ENCODE results near the gene PIP5K1B.
A peak's percentile ranks its signal among the peaks of the same experiment; 100 is the strongest.

PIP5K1B gene

DNA sequence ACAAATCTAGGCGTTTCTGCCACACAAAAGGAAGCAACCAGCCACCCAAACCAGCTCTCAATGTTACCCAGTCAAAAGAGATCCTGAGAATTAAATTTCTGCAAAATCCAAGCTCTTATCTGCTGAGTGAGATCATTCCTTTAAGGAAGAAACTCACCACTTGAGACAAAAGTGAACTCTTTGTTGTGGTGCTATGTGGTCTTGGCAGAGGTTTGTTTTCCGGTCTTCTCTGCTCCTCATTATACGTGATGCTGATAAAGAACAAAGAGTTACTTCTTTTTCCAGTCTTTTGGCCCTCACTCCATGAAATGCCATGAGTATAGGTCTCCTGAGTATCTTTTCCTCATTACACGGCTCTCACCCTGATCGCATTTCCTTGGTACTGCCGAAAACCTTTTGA is 226.8 kb downstream of the PIP5K1B start:
- DNase-seq: no peak

DNA sequence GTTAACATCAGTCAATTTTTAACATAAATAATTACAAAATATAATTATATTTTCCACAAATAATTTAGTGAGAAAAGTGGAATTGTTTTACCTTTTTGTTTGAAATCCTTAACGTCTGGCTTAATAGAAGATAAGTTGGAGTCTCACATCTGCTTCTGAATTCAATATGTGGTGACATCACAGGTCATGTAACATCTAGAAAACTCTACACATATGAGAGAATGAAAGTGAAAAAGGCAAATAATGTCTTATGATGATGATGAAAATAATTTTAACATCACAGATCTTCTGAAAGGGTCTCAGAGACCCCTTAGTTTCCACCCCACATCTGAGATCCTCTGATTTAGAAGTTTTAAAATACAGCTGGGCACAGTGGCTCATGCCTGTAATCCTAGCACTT is 227.4 kb downstream of the PIP5K1B start:
- DNase-seq: no peak

DNA sequence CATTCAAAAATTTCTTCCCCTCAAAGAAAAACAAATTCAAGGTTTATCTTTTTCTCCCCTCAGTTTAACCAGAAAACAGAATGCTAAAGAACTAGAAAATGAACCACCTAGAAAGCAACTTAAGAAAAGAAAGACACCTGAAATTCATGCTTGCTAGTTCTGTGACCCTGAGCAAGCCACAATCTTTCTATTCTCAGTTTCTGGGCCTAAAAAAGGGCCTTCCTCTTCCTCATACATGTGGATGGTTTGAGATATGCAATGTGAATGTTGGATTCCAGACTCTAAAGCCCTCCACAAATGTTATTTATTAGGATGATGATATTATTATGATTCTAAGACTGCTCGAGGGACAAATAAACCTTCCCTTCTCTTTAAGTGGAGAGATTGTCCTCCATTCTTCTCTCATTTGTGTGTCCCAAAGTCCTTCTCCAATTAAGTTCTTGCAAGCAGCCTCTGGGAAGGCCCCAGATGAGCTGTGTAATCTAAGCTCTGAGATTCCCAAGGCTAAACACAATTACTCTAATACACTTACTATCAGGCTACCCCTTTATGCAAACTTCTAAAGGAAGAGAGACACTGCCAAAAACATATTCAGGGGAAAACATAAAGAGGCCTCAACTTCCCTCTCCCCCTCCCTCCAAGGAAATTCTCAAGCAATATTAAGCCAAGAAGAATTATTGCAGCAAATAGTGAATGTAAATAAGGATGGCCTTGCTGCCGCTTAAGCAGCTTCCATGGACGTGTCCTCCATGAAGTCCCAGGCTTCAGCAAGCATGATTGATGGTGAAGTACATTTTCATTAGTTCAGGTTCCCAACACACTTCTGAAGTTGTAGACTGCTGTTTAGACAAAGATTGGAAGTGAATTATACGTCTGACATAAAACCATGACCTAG is 228.6 kb downstream of the PIP5K1B start:
- no peak for DNase-seq

DNA sequence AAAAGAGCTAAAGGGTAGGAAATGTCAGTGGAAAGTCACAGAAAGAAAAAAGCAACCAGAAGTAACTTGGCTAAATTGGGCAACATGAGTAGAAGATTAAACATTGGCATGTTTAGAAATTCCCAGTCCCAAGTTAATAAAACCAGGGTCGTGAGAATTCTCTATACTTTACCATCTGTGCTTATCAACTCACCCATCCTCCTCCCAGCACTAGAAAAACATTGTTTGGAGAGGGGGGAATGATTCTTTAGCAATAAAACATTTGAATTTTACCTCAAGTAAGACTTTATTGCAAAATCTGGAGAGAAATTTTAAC is 229.2 kb downstream of the PIP5K1B start:
- DNase-seq: no peak

DNA sequence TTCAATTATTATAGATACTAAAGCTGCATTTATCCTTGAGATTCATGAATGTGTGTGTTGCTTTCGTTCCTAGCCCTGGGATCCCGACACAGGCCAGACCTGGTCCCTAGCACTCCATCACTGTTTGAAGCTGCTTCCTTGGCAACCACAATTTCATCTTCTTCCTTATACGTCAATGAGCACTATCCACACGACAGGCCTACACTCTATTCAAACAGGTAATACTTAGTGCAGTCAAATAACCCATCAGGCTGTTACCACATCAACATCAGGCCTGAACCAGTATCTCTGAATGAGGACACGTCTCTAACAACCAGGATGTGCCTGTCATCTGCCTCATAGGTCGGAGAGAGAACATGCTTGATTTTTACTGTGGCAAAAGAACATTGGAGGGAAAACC is 235.5 kb downstream of the PIP5K1B start:
- no peak for DNase-seq

DNA sequence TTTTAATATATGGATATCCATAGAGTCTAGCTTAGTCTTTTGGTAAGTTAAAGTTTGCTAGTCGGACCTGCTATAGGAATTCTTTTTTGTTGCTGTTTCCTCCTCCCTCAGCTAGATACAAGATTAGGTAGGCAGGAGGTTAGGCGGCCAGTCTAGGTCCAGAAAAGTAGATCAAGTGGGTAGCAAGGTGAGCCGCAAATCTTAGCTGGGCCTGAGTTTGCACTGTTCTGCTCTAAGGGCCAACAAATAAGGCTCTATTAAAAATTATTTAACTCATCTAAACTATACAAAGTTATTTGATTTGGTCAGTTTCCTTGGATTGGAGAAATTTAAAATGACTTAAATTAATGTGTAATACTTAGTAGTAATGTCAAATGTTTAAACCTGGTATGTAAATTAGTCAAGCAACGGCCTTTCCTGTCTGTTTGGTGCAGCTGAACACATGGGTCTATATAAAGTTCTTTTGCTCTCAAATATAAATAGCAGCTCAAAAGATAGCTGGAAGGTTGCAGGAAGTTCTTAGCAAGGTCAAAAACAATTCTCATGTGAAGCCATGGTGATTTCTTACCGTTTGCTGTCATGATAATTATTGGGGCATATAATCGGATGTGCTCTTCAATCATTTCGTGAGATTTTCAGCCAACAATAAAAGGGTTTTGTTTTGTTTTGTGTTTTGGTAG is 236.9 kb downstream of the PIP5K1B start:
- DNase-seq: no peak

DNA sequence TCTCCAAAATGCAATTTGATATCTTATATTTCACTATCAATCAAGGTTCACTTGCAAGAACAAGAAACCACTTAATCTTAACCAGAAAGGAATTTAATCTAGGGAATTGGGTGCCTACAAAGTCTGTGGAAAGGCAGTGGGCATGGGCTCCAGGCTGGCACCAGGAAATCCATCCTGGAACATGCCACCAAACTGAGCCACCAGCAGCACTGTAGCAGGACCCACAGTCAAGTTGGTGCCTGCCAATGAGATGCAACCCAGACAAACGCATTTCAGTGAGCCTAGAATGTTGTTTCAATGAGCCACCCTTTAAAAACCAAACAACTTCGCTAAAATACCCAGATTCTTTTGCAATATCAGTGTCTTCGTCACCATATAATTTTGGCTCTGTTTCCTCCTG is 237.8 kb downstream of the PIP5K1B start:
- no peak for DNase-seq

DNA sequence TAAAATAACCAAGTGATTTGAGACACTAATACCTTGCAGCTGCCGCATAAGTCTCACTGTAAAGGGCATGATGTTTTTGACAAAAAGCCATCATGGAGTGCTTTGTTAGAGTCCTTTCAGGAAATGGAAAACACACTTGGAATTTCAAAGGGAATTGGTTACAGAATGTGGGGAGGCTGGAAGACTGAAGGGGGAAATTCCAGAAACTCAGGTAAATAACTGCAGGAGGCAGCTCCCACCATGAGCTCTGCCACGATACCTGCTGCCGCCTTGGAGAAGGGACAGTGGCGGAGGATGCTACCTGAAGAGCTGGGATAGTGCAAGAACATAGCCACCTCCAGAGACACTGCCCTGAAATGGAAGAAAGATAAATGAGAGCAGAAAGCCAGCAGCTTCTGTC is 242.0 kb downstream of the PIP5K1B start:
- DNase-seq: no peak

DNA sequence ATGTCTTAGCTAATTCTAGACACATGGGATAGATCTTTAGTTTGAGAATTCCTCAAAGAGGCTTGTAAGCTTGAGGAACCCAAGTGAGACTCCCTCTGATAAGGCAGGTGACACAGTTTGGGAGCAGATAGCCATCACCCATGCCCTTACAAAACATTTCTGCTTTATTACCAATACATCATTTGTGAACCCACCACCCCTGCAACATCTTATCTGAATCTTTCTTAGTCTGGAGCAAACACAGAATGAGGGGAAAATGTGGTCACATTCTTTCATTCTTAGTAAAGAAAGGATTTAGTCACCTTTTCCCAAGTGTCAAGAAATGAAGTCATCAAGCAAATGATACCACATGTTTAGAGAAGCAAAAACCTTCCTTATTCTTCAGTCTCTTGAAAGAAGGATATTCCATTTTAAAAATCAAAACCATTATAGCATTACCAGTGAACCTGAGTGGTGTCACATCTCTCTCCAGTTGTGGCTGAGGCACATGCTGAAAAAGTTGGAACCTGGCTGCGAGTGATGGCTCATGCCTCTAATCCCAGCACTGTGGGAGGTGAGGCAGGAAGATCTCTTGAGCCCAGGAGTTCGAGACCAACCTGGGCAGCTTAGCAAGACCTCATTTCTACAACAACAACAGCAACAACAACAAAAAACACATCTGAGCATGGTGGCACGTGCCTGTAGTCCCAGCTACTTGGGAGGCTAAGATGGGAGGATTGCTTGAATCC is 243.0 kb downstream of the PIP5K1B start:
- DNase-seq: no peak

DNA sequence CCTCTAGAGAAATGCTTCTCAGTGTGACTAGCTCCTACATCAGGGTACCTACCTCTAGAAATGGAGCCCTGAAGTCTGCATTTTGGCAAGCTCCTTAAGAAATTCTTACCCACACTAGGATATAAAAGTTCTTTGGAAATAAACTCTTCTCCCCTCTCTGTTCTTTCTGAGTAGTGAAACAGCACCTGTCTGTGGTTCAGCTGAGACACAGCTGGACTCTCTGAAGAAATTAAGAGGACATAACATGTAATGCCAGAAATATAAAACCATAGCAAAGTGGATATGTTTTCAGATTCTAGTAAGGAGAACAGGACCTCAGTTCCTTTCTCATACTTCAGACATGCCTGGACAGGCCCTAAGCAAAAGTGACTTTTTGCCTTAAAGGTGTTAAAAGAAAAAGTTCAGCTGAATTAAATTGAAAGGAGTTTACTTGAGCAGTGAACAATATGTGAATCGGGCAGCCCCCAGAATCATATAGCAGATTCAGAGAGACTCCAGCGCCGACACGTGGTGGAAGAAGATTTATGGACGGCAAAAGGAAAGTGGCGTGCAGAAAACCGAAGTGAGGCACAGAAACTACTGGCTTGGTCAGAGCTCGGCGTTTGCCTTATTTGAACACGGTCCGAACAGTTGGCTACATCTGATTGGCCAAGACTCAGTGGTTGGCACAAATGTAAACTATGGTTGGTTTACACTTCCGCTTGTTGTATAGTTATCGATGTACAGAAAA is 244.4 kb downstream of the PIP5K1B start:
- DNase-seq: peak; percentile 16

DNA sequence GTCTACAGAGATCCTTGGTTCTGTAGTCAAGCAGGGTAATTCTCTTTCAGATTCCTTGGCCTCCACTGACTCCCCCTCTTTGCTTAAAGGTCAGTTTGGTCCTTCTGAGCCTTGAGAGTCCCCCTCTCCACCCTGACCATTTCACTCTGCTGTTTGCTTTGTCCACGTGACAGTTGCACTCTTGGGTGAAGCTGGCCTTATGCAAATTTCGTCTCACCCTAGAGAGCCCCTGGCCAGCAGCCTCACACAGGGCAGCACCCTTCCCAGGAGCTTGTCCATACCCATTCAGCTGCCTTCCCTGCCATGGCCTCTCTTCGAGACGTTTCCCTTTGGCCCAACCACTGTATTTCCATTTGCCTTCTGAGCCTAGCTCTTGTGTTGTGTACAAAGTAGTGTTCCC is 245.1 kb downstream of the PIP5K1B start:
- no peak for DNase-seq

DNA sequence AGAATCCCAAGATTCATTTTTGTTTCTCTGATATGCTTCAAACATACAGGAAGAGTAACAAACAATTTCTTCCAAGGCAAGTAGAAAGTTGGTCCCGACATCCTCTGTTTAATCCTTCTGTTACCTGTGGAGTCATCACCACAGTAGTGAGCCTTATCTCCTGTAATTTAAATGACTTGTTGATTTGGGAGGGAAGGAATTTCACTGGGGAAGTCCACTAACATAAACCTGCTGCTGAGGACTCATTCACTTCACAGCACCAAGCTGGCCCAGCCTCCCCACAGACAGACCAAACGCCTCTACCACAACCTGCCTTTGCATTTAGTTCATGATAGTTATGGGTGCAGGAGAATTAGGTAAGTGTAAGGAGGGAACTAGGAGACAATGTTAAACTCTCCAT is 245.6 kb downstream of the PIP5K1B start:
- no peak for DNase-seq

DNA sequence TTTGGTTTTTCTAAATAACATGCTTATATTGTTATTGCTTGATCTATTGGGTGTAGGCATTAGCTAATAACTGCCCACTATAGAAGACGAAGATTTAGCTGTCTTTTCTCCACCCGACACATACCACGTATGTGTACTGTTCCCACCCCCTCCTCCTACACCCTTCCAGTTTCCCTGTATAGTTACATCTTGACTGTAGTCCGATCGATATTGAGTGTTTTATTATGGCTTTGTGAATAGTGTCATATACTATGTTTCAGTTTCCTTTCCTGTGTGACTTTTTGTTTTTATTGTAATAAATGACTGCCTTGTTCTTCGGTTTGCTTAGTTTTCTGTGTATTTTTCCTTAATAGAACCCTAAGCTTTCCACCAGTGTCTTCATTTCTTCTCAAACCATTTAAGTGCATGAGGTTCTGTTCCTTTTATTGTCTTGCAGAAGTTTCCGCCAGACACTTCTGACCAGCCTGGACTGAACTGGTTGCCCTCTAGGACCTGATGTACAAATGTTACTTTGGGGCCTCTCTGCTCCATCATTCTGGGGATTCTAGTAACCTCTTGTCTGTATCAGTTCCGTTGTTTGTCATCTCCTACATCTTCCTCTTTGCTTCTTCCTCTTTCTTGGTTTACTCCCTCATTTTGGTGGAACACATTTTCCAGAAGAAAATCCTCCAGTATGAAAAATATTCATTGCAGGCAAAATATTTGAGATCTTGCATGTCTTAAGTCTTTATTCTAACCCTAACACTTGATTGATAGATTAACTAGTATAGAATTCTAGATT is 247.0 kb downstream of the PIP5K1B start:
- no peak for DNase-seq

DNA sequence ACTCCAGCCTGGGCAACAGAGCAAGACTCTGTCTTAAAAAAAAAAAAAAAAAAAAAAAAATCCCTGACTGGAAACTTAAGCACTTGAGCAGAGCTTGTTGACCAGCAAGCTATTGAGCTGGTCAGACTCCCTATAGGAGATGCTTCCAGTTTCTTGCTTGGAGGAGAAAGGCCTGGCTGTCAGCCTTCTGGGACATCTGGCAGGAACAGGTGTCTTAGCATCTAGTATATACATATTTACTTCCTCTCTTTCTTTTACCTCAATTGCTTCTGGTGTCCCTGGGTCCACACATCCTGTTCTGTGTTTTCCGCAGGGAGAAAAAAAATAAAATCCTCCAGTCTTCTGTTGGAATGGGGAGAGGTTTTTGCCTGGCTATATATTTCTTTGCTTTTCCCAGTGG is 248.7 kb downstream of the PIP5K1B start:
- DNase-seq: no peak

DNA sequence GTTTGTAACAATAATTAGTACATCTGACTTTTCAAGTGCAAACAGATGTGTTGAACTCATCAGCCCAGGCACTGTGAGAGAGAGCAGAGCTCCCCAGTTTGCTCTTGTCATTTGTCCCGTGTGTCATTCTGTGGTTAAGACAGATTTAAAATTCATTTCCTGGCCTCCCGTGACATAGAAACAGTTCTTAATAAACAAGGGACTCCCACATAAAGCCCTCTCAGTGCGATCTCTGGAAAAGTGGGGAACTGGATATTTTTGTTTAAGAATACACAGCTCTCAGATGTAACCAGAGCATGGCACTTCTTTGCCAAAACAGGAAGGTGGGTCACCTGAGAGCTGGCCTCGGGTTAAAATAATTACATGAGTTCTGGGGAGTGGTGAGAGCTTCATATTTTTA is 250.3 kb downstream of the PIP5K1B start:
- no peak for DNase-seq

DNA sequence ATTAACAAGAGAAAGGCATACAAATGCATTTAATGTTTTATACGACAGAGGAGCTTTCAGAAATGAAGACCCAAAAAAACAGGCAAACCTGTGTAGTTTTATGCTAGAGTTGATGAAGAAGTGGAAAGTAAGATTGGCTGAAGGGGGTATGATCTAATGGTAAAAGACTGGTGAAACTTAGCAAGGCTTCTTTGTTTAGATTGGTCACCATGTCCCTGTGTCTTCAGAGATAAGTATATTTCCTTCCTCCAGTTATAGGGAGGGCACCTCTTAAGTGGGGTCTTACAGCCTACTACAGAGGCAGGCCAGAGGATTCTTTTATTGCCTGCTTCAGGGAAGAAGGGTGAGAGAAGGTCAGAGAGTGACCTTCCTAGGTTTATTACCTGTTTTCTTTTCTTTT is 252.4 kb downstream of the PIP5K1B start:
- no peak for DNase-seq

DNA sequence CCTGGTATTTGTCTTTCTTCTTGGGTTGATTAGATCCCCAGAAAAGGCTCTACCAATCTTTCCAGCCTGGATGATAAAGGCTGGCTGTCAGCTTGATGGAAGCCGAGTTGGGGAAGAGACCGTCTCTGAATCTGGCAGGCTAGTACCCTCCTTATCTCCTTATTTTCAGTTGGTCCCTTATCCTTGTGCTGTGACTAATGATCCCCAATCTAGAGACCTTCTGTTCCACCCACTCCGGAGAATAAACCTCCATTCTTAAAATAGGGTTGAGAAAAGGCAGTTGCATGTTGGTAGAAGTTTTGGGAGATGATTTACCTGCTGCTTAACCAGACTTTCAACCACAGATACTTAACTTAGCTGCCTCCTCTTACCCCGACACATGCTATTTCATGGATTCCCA is 256.5 kb downstream of the PIP5K1B start:
- DNase-seq: no peak

DNA sequence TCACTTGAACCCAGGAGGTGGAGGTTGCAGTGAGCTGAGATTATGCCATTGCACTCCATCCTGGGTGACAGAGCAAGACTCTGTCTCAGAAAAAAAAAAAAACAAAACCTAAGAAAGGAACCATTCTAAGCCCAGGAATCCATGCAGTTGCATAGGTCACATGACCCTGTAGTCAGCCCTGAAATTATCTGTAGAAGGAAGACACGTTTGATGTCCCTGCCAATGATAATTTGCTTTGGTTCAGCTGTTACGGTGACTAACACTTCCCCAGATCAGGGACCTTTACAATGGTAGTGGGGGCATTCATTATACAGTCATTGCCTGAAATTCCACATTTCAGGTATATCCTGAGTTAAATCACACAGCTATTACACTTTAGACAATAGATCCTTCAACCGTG is 258.4 kb downstream of the PIP5K1B start:
- no peak for DNase-seq

DNA sequence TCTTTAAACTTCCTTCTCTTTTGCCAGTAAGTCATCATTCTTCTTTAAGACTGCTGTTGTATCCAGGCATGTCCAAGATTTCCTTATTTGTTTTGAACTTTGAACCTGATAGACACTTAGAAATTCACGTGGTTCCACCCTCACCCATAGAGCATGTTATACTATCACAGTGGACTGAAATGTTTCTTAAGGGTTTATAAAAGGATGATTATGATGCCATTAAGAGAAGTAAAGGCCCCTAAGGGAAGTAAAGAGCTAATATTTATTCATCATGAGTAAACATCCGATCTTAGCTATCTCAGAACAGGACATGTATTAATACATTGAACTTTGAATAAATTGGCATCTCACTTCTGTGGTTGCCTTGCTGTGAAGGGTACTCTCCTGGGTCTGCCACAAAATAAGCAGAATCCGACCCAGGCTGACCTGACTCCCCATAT is 259.1 kb downstream of the PIP5K1B start:
- DNase-seq: no peak

DNA sequence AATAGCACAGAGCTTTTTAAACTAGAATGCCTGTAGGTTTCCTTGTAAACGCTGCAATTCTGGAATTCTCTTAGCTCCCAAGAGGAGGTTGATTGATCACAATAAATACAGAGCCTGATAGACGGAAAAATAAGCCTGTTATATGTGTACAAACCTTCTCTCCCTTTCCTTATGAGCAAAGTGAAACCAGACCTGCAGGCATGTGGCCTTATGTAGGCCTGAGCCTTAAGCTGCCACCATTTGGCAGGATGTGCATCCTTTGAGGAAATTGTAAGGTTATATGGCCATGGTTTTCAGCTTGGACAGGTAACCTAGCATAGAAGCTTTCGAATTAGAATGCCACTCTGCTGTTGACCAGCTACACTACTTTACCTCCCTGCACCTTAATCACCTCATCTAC is 259.7 kb downstream of the PIP5K1B start:
- DNase-seq: no peak

DNA sequence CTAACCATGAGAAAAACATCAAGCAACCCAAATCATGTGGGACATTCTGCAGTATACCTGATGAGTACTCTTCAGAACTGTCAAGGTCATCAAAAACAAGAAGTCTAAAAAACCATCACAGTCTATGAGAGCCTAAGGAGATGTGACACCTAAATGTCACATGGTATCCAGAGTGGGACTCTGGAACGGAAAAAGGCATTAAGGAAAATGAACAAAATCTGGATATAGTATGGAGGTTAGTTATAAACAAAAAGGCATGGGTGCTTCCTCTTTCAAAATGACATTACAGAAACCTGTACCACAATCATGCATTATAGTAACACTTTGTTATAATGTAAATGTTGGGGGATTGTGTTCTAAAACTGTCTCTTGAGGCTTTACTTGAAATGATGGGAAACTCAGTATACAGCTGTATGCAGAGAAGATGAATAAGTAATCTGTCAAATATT is 261.5 kb downstream of the PIP5K1B start:
- DNase-seq: no peak

DNA sequence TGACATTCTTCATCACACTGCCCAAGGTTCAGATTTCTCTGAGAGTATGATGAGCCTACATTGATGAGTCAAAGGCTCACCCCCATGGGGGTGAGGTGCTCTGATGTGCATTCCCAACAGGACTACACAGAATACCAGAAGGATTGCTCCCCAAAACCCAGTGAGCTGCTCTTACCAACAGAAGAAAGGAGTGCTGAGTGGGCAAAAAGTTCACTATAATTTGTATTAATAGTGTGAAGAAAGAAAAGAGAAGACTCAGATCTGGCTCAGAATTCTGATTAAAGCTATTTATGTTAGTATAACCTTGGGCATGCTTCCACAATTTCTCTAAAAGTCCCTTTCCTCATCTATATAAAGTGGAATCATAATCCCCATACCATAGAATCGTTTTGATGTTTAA is 262.8 kb downstream of the PIP5K1B start:
- no peak for DNase-seq

Measured in NCI-H2227 treated with DMSO at 0.1 percent for 48 hours (cell line).